HepG2 (cell line): ENCODE data around the gene CARS2. TPM values are rescaled to one million over a fixed set of nuclear protein-coding genes. Genes with fewer than 3 reads are reported as not detected.

Source experiments
- ATF7-NPFF ChIP-seq: sonication (generic); formaldehyde crosslinking; IDR thresholded peaks from 2 replicates; pipeline ENCODE4 v1.8.1; 2023; ENCODE audit warnings: mild to moderate bottlenecking, low read depth, missing genetic modification reagents, moderate library complexity
- FOXO1 ChIP-seq: sonication (generic); formaldehyde crosslinking; IDR thresholded peaks from 2 replicates; pipeline ENCODE4 v1.4.0; 2020; ENCODE audit warnings: missing genetic modification reagents
- HOXA9 ChIP-seq: sonication (generic); formaldehyde crosslinking; IDR thresholded peaks from 2 replicates; pipeline ENCODE4 v1.8.1; 2022; ENCODE audit warnings: missing genetic modification reagents, mild to moderate bottlenecking, moderate library complexity, borderline replicate concordance
- KLF16 ChIP-seq, 2 experiments: sonication (generic) in 1 of 2; formaldehyde crosslinking in 1 of 2; IDR thresholded peaks; 2 replicates each; pipeline versions ENCODE4 v1.6.1 to v1.8.0; 2016 to 2023; ENCODE audit warnings: missing genetic modification reagents in 2 of 2, missing compliant biosample characterization in 1 of 2
- POLR2AphosphoS2 ChIP-seq: IDR thresholded peaks from 2 replicates; pipeline ENCODE4 v1.6.1; 2011; ENCODE audit warnings: low read depth, low read length, improper control_type of control experiment
- SRY ChIP-seq: sonication (generic); formaldehyde crosslinking; IDR thresholded peaks from 2 replicates; pipeline ENCODE4 v1.8.0; 2022; ENCODE audit warnings: mild to moderate bottlenecking, missing genetic modification reagents
- TBP ChIP-seq: sonication (generic); formaldehyde crosslinking; IDR thresholded peaks from 2 replicates; pipeline ENCODE4 v1.5.0; 2020; ENCODE audit warnings: missing genetic modification reagents
- ZNF121 ChIP-seq: sonication (generic); formaldehyde crosslinking; IDR thresholded peaks from 2 replicates; pipeline ENCODE4 v1.5.0; 2020; ENCODE audit warnings: mild to moderate bottlenecking, missing genetic modification reagents
- ZNF17 ChIP-seq: sonication (generic); formaldehyde crosslinking; IDR thresholded peaks from 2 replicates; pipeline ENCODE4 v1.5.0; 2020; ENCODE audit warnings: mild to moderate bottlenecking, missing genetic modification reagents
- ZNF274 ChIP-seq: sonication (generic); formaldehyde crosslinking; IDR thresholded peaks from 2 replicates; pipeline ENCODE4 v1.5.1; 2020; ENCODE audit warnings: mild to moderate bottlenecking, missing genetic modification reagents
- ZNF382 ChIP-seq: sonication (generic); formaldehyde crosslinking; IDR thresholded peaks from 2 replicates; pipeline ENCODE4 v1.5.0; 2020; ENCODE audit warnings: missing genetic modification reagents, mild to moderate bottlenecking, borderline replicate concordance
- ZNF549 ChIP-seq: sonication (generic); formaldehyde crosslinking; IDR thresholded peaks from 2 replicates; pipeline ENCODE4 v1.5.0; 2020; ENCODE audit warnings: missing genetic modification reagents
- ZNF567 ChIP-seq: sonication (generic); formaldehyde crosslinking; IDR thresholded peaks from 2 replicates; pipeline ENCODE4 v1.8.1; 2023; ENCODE audit warnings: mild to moderate bottlenecking, missing genetic modification reagents, borderline replicate concordance
- ZNF615 ChIP-seq: sonication (generic); formaldehyde crosslinking; IDR thresholded peaks from 2 replicates; pipeline ENCODE4 v1.5.0; 2020; ENCODE audit warnings: mild to moderate bottlenecking, missing genetic modification reagents, borderline replicate concordance
- polyA plus RNA-seq, 8 experiments: library from polyadenylated mRNA; depleted of rRNA in 3 of 8; stranded (reverse) in 7 of 8; unstranded in 1 of 8; fragments of >200 nt; fragmentation: Illumina TruSeq in 4 of 8; extraction: Trizol in 4 of 8; gene quantifications; 2 replicates each; pipeline versions ENCODE4 v1.2.1 to v1.2.3, GENCODE V29; 2011 to 2016; ENCODE audit warnings: low read depth in 4 of 8, missing spikeins in 1 of 8, mixed read lengths in 1 of 8; ENCODE audit not compliant: insufficient read depth in 1 of 8
- total RNA-seq, 5 experiments: library from RNA; depleted of rRNA; stranded (reverse); fragments of >200 nt; fragmentation: Illumina TruSeq; extraction: Trizol; gene quantifications; 2 replicates each; pipeline ENCODE4 v1.2.3, GENCODE V29; 2016; ENCODE audit warnings: low read depth in 1 of 5
- TF ChIP-seq, protein P1 (sequence below): sonication (generic); formaldehyde crosslinking; IDR thresholded peaks from 2 replicates; pipeline ENCODE4 v1.4.0; 2020; ENCODE audit warnings: missing genetic modification reagents, borderline replicate concordance
- TF ChIP-seq, protein P2 (sequence below): sonication (generic); formaldehyde crosslinking; IDR thresholded peaks from 2 replicates; pipeline ENCODE4 v1.9.0; 2021; ENCODE audit warnings: missing genetic modification reagents, borderline replicate concordance
- TF ChIP-seq, protein P3 (sequence below): sonication (generic); formaldehyde crosslinking; IDR thresholded peaks from 2 replicates; pipeline ENCODE4 v1.4.0; 2020; ENCODE audit warnings: missing genetic modification reagents, mild to moderate bottlenecking, borderline replicate concordance

CARS2 gene
- total and polyA plus RNA-seq, 2 of the 13 experiments (the other 11 are each of a cell fraction or from before 2014, with no cell fraction given), result 41.1 to 59.3 TPM

- TF ChIP-seq, protein P1, sequence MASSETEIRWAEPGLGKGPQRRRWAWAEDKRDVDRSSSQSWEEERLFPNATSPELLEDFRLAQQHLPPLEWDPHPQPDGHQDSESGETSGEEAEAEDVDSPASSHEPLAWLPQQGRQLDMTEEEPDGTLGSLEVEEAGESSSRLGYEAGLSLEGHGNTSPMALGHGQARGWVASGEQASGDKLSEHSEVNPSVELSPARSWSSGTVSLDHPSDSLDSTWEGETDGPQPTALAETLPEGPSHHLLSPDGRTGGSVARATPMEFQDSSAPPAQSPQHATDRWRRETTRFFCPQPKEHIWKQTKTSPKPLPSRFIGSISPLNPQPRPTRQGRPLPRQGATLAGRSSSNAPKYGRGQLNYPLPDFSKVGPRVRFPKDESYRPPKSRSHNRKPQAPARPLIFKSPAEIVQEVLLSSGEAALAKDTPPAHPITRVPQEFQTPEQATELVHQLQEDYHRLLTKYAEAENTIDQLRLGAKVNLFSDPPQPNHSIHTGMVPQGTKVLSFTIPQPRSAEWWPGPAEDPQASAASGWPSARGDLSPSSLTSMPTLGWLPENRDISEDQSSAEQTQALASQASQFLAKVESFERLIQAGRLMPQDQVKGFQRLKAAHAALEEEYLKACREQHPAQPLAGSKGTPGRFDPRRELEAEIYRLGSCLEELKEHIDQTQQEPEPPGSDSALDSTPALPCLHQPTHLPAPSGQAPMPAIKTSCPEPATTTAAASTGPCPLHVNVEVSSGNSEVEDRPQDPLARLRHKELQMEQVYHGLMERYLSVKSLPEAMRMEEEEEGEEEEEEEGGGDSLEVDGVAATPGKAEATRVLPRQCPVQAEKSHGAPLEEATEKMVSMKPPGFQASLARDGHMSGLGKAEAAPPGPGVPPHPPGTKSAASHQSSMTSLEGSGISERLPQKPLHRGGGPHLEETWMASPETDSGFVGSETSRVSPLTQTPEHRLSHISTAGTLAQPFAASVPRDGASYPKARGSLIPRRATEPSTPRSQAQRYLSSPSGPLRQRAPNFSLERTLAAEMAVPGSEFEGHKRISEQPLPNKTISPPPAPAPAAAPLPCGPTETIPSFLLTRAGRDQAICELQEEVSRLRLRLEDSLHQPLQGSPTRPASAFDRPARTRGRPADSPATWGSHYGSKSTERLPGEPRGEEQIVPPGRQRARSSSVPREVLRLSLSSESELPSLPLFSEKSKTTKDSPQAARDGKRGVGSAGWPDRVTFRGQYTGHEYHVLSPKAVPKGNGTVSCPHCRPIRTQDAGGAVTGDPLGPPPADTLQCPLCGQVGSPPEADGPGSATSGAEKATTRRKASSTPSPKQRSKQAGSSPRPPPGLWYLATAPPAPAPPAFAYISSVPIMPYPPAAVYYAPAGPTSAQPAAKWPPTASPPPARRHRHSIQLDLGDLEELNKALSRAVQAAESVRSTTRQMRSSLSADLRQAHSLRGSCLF (CRISPR knock-in tag), result no peak
- TF ChIP-seq, protein P2, sequence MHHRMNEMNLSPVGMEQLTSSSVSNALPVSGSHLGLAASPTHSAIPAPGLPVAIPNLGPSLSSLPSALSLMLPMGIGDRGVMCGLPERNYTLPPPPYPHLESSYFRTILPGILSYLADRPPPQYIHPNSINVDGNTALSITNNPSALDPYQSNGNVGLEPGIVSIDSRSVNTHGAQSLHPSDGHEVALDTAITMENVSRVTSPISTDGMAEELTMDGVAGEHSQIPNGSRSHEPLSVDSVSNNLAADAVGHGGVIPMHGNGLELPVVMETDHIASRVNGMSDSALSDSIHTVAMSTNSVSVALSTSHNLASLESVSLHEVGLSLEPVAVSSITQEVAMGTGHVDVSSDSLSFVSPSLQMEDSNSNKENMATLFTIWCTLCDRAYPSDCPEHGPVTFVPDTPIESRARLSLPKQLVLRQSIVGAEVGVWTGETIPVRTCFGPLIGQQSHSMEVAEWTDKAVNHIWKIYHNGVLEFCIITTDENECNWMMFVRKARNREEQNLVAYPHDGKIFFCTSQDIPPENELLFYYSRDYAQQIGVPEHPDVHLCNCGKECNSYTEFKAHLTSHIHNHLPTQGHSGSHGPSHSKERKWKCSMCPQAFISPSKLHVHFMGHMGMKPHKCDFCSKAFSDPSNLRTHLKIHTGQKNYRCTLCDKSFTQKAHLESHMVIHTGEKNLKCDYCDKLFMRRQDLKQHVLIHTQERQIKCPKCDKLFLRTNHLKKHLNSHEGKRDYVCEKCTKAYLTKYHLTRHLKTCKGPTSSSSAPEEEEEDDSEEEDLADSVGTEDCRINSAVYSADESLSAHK (CRISPR knock-in tag), result no peak
- TF ChIP-seq SRY, result peak; percentile 52; the same call in 1 of the 2 replicates
- peak; percentile 58; the same call in 1 of the 2 replicates for TF ChIP-seq ZNF274
- 0 out of 2 replicates have a peak, but pooled peaks have one; percentile 11 for TF ChIP-seq ZNF121 (CRISPR knock-in tag)
- TF ChIP-seq ZNF382, result no peak
- TF ChIP-seq TBP (CRISPR knock-in tag), result no peak
- peak; percentile 96 for TF ChIP-seq POLR2AphosphoS2
- TF ChIP-seq ZNF567, result peak; percentile 74; the same call in 1 of the 2 replicates
- no peak for TF ChIP-seq ZNF549 (CRISPR knock-in tag)
- peak in 1 of 2 experiments; percentile 68; a peak in 1 of 4 replicates for TF ChIP-seq KLF16 (CRISPR knock-in tag; IDR thresholded peaks at IDR 0.05)
- no peak for TF ChIP-seq ZNF615 (CRISPR knock-in tag)
- TF ChIP-seq ATF7-NPFF (CRISPR knock-in tag), result peak; percentile 60; the same call in 1 of the 2 replicates
- peak; percentile 17; the same call in 1 of the 2 replicates for TF ChIP-seq FOXO1 (CRISPR knock-in tag)
- TF ChIP-seq, protein P3, sequence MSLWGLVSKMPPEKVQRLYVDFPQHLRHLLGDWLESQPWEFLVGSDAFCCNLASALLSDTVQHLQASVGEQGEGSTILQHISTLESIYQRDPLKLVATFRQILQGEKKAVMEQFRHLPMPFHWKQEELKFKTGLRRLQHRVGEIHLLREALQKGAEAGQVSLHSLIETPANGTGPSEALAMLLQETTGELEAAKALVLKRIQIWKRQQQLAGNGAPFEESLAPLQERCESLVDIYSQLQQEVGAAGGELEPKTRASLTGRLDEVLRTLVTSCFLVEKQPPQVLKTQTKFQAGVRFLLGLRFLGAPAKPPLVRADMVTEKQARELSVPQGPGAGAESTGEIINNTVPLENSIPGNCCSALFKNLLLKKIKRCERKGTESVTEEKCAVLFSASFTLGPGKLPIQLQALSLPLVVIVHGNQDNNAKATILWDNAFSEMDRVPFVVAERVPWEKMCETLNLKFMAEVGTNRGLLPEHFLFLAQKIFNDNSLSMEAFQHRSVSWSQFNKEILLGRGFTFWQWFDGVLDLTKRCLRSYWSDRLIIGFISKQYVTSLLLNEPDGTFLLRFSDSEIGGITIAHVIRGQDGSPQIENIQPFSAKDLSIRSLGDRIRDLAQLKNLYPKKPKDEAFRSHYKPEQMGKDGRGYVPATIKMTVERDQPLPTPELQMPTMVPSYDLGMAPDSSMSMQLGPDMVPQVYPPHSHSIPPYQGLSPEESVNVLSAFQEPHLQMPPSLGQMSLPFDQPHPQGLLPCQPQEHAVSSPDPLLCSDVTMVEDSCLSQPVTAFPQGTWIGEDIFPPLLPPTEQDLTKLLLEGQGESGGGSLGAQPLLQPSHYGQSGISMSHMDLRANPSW, result 0 out of 2 replicates have a peak, but pooled peaks have one; percentile 43
- TF ChIP-seq HOXA9 (CRISPR knock-in tag), result no peak; the same call in 1 of the 2 replicates
- TF ChIP-seq ZNF17, result no peak
These were observed 7.1 kb upstream of the CARS2 start (continued) for GRCh38 chr13:110712849-110713641.
